Central memory CD4-positive, alpha-beta T cell (primary cell): ENCODE measurements around the gene UBD.
A peak's percentile ranks its signal among the peaks of the same experiment; 100 is the strongest.

Experiments
- DNase-seq: peaks from one replicate; pipeline ENCODE4 v3.0.0; 2022

The UBD gene

DNA sequence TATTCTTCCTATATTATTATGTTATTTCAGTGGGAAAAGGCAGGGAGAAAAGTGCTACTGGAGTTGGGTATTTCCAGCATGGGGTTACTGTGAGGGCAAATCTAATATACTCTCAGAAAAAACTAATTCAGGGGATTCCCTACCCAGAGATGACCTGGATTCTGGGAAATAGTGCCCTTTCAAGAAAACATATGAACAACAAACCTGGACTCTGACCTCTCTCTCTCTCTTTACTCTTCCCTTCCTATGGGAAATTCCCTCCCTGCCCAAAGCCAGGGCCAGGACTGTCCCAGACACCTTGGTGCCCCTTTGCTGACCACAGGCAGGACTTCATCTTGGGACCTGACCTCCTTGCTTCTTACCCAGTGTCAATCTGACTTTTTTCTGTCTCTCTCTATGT, 1.6 kb upstream of the UBD start:
- no peak for DNase-seq

DNA sequence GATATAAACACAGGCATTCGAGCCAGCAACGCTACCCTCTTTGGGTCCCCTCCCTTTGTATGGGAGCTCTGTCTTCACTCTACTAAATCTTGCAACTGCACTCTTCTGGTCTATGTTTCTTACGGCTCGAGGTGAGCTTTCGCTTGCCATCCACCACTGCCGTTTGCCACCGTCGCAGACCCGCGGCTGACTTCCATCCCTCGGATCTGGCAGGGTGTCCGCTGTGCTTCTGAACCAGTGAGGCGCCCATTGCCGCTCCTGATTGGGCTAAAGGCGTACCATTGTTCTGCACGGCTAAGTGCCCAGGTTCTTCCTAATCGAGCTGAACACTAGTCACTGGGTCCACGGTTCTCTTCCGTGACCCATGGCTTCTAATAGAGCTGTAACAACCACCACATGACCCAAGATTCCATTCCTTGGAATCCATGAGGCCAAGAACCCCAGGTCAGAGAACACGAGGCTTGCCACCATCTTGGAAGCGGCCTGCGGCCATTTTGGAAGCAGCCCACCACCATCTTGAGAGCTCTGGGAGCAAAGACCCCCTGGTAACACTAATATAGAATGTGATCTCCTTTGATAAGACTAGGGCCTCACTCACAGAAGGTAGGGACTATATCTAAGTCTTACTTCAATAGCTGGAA, 973 bp downstream of the UBD start:
- no peak for DNase-seq

- DNase-seq, result no peak
These were observed 2.2 kb downstream of the UBD start for GRCh38 chr6:29557320-29557719.

DNA sequence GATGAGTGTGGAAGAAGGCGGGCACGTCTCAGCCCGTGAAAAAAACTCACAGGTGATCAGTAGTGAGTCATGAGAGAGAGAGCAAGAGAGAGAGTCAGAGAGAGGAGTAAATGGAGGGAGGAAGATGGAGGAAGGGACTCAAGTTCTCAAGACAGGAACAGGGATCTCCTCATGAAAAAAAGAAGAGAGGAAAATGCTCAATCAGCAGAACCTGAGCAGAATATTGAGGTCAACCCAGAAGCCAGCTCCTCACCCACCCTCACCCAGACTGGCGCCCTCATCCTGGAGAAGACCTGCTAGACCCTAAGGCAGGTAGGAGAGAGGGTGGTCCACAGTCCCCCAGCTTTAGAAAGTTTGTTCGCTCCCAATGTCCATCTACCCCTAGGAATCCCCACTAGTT, 4.8 kb downstream of the UBD start:
- no peak for DNase-seq

DNA sequence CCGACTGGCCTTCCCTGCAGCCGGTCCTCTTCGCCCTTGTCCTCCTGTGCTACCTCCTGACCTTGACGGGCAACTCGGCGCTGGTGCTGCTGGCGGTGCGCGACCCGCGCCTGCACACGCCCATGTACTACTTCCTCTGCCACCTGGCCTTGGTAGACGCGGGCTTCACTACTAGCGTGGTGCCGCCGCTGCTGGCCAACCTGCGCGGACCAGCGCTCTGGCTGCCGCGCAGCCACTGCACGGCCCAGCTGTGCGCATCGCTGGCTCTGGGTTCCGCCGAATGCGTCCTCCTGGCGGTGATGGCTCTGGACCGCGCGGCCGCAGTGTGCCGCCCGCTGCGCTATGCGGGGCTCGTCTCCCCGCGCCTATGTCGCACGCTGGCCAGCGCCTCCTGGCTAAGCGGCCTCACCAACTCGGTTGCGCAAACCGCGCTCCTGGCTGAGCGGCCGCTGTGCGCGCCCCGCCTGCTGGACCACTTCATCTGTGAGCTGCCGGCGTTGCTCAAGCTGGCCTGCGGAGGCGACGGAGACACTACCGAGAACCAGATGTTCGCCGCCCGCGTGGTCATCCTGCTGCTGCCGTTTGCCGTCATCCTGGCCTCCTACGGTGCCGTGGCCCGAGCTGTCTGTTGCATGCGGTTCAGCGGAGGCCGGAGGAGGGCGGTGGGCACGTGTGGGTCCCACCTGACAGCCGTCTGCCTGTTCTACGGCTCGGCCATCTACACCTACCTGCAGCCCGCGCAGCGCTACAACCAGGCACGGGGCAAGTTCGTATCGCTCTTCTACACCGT, 6.1 kb downstream of the UBD start:
- no peak for DNase-seq

DNA sequence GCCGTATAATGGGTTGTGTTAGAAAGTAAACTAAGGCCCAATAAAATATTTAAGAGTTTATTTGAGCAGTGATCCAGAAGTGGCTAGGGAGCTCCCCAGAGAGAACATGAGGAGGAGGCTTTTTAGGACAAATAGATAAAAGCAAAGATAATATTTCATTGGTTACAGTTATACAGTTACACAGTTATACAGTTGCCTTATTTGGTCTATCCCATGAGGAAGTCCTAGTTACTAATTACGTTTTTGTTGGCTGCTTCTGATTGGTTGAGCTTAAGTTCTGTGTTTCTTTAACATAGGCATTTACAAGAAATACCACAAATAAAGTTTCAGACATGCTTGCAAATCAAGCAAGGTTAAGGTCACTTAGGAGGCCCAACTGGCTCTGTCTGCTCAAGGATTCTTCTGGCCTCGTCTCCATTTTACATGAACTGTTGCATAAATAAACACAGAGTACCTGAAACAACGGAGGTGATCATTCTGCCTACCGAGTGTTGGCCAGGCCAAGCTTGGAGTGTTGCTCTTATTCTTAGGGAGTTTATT, 7.0 kb downstream of the UBD start:
- DNase-seq, result peak; percentile 55

- no peak for DNase-seq
These were observed 12.0 kb downstream of the UBD start for GRCh38 chr6:29547573-29547972.

DNA sequence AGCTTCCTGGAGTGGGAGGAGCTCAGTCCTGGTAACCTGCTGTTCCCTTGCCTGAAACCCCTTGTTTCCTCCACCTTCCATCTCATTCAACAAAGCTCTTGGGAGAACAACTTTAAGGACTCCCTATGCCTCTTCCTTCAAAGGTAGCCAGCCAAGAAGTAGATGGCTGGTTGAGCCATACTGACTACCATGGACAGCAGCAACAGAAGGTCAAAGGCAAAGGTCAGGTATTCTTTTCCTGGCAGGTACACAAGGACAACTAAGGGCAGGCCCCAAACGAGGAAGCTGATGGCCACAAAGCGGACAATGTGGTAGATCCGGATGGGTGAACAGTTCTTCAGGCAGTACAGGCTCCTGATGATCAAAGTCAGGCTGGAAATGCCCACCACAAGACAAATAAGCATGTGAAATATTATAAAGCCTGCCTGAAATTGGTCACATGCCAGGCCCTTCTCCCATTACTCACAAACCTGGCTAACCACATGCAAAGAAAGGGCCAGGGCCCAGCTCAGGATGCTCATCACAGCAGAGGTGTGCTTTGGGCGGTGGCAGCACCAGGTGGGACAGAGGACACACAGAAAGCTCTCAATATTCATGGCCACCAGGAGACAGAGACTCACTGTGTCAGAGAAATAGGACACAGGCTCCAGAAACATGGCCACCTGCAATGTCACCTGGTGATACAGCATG, 21.7 kb downstream of the UBD start:
- no peak for DNase-seq

DNA sequence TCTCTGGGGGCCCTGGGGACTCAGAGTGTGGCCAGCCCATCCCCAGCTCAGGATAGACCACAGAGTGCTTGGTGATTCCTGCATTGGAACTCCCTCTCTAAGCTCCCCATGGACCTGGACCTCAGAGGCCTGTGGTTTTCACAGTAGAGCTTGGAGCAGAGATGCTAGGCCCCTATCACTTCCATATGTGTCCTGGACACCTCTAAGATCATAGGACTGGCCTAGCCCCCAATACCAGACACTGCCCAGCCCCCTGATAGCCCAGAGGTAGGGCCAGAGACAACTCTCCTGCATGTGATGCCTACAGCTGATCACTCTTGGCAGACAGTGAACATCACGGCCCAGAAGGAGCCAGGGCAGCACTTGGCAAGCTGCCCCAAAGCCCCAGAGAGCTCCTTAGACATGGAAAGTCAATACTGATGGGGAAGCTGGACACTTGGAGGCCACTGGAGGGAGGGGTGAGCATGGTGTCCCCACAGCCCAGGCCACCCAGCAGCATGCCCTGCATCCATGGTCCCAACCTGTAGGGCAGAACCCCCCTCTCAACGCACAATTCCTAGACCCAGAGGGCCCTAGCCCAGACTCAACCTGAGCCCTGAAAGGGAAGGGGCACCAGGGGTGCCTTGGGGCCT, 27.1 kb downstream of the UBD start:
- no peak for DNase-seq

- no peak for DNase-seq
These were observed 27.9 kb downstream of the UBD start for GRCh38 chr6:29531668-29532067.

DNA sequence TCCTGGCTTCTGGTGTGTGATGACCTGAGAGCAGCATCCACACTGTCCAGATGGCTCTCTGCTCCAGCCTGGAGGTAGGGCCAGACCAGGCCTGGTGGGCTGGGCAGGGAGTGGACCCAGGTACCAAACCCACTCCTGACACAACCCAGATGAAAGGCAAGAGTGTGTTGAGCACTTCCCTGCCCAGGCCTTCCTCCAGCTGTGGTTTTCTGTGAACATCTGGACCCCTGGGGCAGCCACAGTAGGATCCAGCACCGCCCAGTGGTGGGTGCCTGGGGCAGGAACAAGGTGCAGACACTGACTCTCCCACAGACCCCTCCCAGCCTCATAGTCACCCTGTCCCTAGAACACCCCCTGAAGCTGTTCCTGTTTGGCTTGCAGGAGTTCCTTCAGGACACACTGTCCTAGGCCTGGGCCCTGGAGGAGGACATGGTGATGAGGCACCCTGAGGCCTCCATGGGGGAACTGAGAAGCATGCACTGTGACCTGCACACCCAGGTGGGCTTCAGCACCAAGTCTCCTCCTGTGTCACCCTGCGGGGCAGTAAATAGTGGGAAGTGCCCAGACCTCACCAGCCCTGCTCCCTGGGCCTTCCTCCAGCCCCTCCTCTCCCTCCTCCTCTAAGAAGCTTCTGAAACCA, 28.7 kb downstream of the UBD start:
- DNase-seq, result no peak

DNA sequence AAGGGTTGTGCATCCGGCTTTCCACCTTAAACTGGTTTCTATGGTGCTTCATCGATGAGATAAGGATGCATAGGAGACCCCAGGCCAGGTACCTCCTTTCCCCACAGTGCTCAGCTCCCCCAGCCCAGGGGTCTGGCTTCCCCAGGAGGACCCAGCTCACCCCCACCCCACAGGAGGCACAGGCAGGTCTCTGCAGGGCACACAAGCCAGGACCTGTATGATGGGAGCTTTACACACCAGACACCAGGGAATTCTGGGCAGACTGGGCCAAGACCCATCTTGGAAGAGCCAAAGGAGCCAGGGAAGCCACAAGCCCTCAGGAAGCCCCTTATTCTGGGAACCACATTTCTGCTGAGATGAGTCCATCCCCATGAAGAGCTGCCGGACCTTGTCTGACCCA, 29.6 kb downstream of the UBD start:
- no peak for DNase-seq

GRCh38 chr6:29528988-29529560, 30.5 kb downstream of the UBD start:
- DNase-seq, result no peak

DNA sequence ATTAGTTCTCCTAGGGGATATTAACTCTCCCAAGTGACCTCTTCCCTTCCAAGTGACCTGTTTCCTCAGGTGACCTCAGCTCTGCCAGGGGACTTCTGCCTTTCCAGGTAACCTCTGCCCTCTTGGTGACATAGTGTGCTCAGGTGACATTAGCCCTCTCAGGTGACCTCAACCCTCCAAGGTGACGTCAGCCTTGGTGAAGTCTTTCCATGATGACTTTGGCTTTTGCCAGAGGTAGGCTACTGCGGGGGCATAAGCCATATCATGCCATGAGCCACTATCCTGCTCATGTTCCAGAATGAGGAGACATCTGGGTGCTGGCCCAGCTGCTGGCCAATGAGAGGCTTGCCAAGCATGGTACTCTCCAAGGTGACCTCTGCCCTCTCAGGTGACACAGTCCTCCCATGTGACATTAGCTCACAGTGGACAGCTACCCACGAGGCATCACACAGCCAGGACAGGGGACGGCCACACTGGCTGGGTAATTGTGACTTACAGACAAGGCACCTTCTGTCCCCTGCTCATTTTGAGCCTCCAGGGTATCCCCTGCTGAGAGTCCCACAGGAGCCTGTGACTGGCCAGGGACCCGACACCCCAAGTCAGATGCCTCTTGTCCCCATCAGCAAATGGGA, 31.1 kb downstream of the UBD start:
- DNase-seq, result no peak

DNA sequence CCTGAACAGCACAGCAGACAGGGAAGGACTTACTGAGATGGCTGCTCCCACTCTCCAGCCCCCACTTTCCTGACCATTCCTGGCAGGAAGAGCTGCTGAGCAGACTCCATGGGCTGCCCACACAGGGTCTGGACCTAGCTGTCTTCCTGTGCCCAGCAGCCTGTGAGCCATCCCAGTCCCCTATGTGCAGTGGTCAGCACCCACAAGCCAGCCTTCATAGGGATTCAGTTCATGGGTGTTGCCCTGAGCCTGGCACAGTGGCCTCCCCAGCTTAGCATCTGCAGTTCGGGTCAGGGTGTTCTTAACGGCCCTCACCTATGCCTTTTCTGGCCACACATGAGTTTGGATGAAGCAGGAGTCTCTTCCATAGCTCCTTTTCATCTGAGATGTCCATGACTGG, 32.0 kb downstream of the UBD start:
- DNase-seq, result no peak

GRCh38 chr6:29527126-29527525, 32.4 kb downstream of the UBD start:
- DNase-seq, result no peak

GRCh38 chr6:29525311-29525639, 34.3 kb downstream of the UBD start:
- DNase-seq, result no peak

- DNase-seq, result no peak
These were observed 34.9 kb downstream of the UBD start for GRCh38 chr6:29524444-29525310.

GRCh38 chr6:29524044-29524443, 35.5 kb downstream of the UBD start:
- DNase-seq, result no peak

DNA sequence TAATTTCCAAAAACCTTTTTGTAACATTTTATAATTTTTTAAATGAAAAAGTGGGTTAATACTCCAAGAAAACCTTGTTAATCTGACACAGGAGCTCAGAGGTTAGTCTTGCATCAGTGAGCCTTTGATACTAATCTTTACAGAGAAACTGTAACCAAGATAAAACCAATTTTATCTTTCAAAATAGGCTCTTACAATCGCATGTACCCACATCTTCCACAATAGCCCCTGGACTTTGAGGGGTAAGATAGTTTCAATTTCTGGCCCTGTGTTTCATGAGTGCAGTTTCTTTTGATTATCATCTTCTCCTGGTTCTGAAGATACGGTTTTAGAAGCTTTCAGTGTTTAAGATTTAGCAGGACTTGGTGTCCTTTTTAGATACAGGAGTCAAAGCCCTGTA, 37.3 kb downstream of the UBD start:
- no peak for DNase-seq
